Muscle layer of duodenum (tissue), 2 donors: Measurements from ENCODE around the gene FAM228A.
"Not testable (repeated sequence)": the region's sequence is repeated elsewhere in the genome, so short reads cannot be mapped to it uniquely, and the experiment has no call there.

Experiments
- H3K27ac ChIP-seq: one replicate; pipeline ENCODE4 v1.7.0; 2013; ENCODE audit warnings: mild to moderate bottlenecking, low read length
- H3K27me3 ChIP-seq: one replicate; pipeline ENCODE4 v1.7.0; 2013; ENCODE audit warnings: low read depth, mild to moderate bottlenecking, control low read depth, low read length
- H3K36me3 ChIP-seq, 2 donors: one replicate each; pipeline ENCODE4 v1.7.0; 2013; ENCODE audit warnings: low read length in 2 of 2, control low read depth in 1 of 2, mild to moderate bottlenecking in 1 of 2; ENCODE audit not compliant: insufficient read depth in 2 of 2, control insufficient read depth in 1 of 2
- H3K4me1 ChIP-seq, 2 donors: one replicate each; pipeline ENCODE4 v1.7.0; 2013; ENCODE audit warnings: low read length in 2 of 2, mild to moderate bottlenecking in 2 of 2, control low read depth in 1 of 2, moderate library complexity in 1 of 2; ENCODE audit not compliant: insufficient read depth in 2 of 2, control insufficient read depth in 1 of 2
- H3K4me3 ChIP-seq, 2 donors: one replicate each; pipeline ENCODE4 v1.7.0; 2013; ENCODE audit warnings: low read length in 2 of 2, low read depth in 1 of 2, mild to moderate bottlenecking in 1 of 2
- H3K9me3 ChIP-seq, 2 donors: one replicate each; pipeline ENCODE4 v1.7.0; 2013; ENCODE audit warnings: low read length in 2 of 2, control low read depth in 1 of 2, mild to moderate bottlenecking in 1 of 2; ENCODE audit not compliant: control insufficient read depth in 1 of 2
- donor health status: healthy.

Gene FAM228A

DNA sequence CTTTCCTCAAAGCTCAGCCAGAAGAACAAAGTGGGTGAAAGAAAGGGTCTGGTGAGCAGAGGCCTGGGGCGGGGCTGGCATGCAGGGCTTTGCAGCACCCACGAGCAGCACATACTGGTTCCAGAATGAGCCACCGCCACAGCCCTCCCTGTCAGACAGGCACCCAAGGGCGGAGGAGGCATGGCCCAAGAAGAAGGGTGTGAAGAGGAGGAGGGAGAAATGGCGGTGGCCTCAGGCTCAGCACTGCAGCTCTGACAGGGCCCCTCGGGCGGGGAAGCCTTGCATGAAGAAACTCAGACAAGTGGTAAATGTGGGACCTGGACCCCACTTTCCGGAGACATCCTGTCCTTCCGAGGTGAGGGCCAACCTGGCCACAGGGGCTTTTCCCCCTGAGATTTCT, 15.7 kb downstream of the FAM228A start:
- Histone ChIP-seq H3K27me3 (no peaks in the 10 kb centered on the region), H3K4me3 (no peak overlapping the region), H3K36me3 (peaks cover 0 to 17% of the 10 kb centered on the region in 2 donors), H3K4me1 (no peaks in the 10 kb centered on the region), H3K27ac (no peak overlapping the region), H3K9me3 (no peaks in the 10 kb centered on the region)

- Histone ChIP-seq H3K27ac (no peak overlapping the region), H3K9me3 (no peaks in the 10 kb centered on the region), H3K4me3 (no peak overlapping the region), H3K36me3 (peaks cover 0 to 17% of the 10 kb centered on the region in 2 donors), H3K4me1 (no peaks in the 10 kb centered on the region), H3K27me3 (no peaks in the 10 kb centered on the region)
Measured at GRCh38 chr2:24191156-24191555, 16.3 kb downstream of the FAM228A start.

- Histone ChIP-seq H3K4me3 (no peak overlapping the region), H3K4me1 (no peaks in the 10 kb centered on the region), H3K36me3 (peaks cover 0 to 17% of the 10 kb centered on the region in 2 donors), H3K27me3 (no peaks in the 10 kb centered on the region), H3K9me3 (no peaks in the 10 kb centered on the region), H3K27ac (no peak overlapping the region)
Measured at GRCh38 chr2:24191848-24192247, 17.0 kb downstream of the FAM228A start.

DNA sequence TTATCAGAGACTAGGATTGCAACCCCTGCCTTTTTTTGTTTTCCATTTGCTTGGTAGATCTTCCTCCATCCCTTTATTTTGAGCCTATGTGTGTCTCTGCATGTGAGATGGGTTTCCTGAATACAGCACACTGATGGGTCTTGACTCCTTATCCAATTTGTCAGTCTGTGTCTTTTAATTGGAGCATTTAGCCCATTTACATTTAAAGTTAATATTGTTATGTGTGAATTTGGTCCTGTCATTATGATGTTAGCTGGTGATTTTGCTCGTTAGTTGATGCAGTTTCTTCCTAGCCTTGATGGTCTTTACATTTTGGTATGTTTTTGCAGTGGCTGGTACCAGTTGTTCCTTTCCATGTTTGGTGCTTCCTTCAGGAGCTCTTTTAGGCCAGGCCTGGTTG, 22.4 kb downstream of the FAM228A start:
- not testable (repeated sequence) for H3K4me1 ChIP-seq, H3K27me3 ChIP-seq, H3K27ac ChIP-seq, H3K4me3 ChIP-seq, H3K9me3 ChIP-seq
- H3K36me3 ChIP-seq: peaks cover 3 to 15% of the 10 kb centered on the region in 2 donors

GRCh38 chr2:24199968-24200590, 25.2 kb downstream of the FAM228A start:
- H3K36me3 ChIP-seq: peaks cover 18 to 35% of the 10 kb centered on the region in 2 donors
- H3K27me3 ChIP-seq: no peaks in the 10 kb centered on the region
- no peak overlapping the region for H3K27ac ChIP-seq
- no peaks in the 10 kb centered on the region for H3K9me3 ChIP-seq
- no peaks in the 10 kb centered on the region for H3K4me1 ChIP-seq
- no peak overlapping the region for H3K4me3 ChIP-seq

DNA sequence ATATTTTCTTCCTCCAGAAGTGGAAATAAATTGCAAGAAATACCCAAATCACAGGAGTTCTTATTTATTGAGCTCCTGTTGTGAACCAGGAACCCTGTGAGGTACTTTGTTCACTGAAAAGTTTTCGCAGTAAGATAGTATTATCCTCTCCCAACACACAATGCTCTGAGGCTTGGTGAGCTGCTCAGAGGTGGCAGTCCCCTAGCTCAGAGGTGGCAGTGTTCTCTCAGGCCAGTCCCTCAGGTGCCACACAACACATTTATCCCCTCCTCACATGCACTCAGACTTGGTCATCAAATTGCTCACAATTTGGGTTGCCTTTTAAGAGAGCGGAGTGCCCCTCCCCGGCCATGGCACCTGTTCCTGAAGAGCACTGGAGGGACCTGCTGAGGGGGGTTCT, 25.9 kb downstream of the FAM228A start:
- Histone ChIP-seq H3K27me3 (no peaks in the 10 kb centered on the region), H3K36me3 (peaks cover 22 to 40% of the 10 kb centered on the region in 2 donors), H3K4me1 (no peaks in the 10 kb centered on the region), H3K27ac (no peak overlapping the region), H3K4me3 (no peak overlapping the region), H3K9me3 (no peaks in the 10 kb centered on the region)

GRCh38 chr2:24203029-24203786, 28.4 kb downstream of the FAM228A start:
- H3K9me3 ChIP-seq: no peaks in the 10 kb centered on the region
- peaks cover 30 to 58% of the 10 kb centered on the region in 2 donors for H3K36me3 ChIP-seq
- H3K4me3 ChIP-seq: no peak overlapping the region
- no peaks in the 10 kb centered on the region for H3K4me1 ChIP-seq
- H3K27me3 ChIP-seq: no peaks in the 10 kb centered on the region
- H3K27ac ChIP-seq: no peak overlapping the region

DNA sequence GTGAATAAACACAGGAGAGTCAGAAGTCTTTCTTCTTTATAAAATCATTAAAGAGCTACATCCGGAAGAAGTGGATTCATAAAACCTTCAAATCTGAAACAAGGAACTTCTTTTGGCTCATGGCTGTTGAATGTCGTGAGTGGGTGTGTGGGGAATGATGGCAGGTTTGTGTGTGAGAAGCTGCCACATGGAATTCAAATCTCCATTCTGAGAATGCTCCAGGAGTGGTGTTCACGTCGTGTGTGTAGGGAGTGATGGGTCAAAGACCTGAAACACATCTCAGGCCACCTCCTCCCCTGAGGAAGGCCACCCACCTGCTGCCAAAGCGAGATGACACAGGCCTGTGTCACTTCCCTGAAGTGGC, 28.9 kb downstream of the FAM228A start:
- Histone ChIP-seq H3K4me1 (no peaks in the 10 kb centered on the region), H3K27ac (no peak overlapping the region), H3K36me3 (peaks cover 35 to 63% of the 10 kb centered on the region in 2 donors), H3K4me3 (no peak overlapping the region), H3K27me3 (no peaks in the 10 kb centered on the region), H3K9me3 (no peaks in the 10 kb centered on the region)

DNA sequence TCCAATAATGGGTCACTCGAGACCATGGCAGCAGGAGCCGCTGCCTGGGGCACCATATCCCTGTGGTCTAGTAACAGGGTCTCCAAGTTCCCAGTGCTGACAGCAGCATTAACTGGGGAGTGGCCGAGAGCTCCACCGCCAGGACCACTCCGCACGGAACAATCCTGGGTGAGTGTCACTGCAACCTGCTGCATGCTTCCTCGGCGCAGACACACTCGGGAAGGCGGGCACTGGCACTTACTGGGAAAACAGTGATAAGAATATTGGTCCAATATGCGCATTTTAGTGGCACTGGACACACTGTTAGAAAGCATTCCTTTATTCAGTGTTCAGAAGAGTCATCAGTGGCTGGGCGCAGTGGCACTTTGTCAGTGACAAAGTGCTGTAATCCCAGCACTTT, 29.7 kb downstream of the FAM228A start:
- H3K4me3 ChIP-seq: no peak overlapping the region
- no peaks in the 10 kb centered on the region for H3K4me1 ChIP-seq
- H3K9me3 ChIP-seq: no peaks in the 10 kb centered on the region
- peaks cover 40 to 71% of the 10 kb centered on the region in 2 donors for H3K36me3 ChIP-seq
- no peaks in the 10 kb centered on the region for H3K27me3 ChIP-seq
- no peak overlapping the region for H3K27ac ChIP-seq

GRCh38 chr2:24205131-24205530, 30.3 kb downstream of the FAM228A start:
- Histone ChIP-seq H3K27ac (no peak overlapping the region), H3K36me3 (peaks cover 41 to 73% of the 10 kb centered on the region in 2 donors), H3K9me3 (no peaks in the 10 kb centered on the region), H3K4me3 (no peak overlapping the region), H3K27me3 (no peaks in the 10 kb centered on the region), H3K4me1 (no peaks in the 10 kb centered on the region)

DNA sequence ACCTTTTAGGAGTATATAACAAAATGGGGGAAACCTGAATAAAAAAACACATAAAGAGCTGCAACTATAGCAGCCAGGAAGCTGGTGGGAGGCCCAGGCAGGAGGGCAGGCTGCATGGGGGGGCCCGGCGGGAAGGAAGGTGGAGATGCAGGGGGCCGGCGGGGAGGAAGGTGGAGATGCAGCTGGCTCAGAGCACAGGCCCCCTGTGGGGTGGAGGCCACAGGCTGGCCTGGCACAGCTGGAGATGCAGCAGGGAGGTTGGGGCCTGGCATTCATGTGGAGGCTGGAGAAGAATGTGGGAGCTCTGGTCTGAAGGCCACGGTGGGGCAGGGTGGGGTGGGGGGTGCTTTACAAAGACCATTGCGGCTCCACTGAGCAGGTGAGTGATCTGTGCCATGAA, 31.4 kb downstream of the FAM228A start:
- no peaks in the 10 kb centered on the region for H3K4me1 ChIP-seq
- no peak overlapping the region for H3K27ac ChIP-seq
- H3K4me3 ChIP-seq: no peak overlapping the region
- H3K27me3 ChIP-seq: no peaks in the 10 kb centered on the region
- no peaks in the 10 kb centered on the region for H3K9me3 ChIP-seq
- H3K36me3 ChIP-seq: peaks cover 45 to 74% of the 10 kb centered on the region in 2 donors

GRCh38 chr2:24206714-24207113, 31.9 kb downstream of the FAM228A start:
- H3K27ac ChIP-seq: no peak overlapping the region
- H3K27me3 ChIP-seq: no peaks in the 10 kb centered on the region
- H3K4me1 ChIP-seq: no peaks in the 10 kb centered on the region
- H3K4me3 ChIP-seq: no peak overlapping the region
- peaks cover 46 to 75% of the 10 kb centered on the region in 2 donors for H3K36me3 ChIP-seq
- no peaks in the 10 kb centered on the region for H3K9me3 ChIP-seq
